ENCODE results near the gene SRPK3. TPM values are rescaled to one million over a fixed set of nuclear protein-coding genes. Genes with fewer than 3 reads are reported as not detected.

The SRPK3 gene
- total RNA-seq, 1 experiment from 2014 or later: 0.05 TPM

DNA sequence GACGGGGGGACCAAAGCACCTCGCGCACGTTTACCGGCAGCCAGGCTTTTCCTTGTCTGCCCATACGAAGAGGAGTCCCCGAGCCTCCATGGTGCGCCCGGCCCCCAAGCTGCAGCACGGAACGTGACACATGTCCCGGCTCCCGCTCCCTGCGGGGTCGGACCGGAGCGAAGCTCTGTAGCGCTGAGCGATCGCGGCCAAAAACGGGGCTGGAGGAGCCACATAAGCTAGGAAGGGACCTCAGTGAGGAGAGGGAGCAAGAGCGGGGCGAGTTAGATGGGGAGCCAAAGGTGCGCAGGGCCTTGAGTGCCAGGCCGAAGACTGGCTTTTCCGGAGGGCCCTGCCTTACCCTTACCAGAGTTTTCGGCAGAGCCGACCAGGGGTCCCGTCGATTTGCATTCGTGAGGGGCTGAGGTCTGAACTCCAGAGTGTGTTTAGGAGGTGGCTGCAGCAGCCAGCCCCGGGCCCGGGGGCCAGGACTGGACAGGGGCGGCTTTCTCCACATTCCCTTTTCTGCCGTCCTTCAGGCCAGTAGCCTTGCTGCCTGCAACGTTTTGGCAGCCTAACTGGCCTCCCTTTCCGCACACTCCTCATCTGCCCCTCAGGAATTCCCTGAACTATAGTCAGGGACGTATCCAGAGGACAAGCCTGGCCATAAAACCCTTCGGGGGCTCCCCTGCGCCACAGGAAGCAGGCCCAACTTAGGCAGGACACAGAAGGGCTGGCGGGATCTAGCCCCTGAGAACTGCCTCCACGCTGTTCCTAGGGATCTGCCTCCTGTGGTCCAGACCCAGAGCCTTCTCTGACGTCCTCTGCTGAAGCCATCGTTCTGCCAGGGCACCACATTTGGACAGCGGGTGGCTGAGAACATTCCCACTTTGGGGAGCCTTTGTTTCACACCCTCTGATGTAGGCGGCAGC lies 14.3 kb downstream of the SRPK3 start:
- in situ Hi-C loops (cut with HindIII; ENCODE audit: low pct_unique_long_range_greater_than_20kb, low sequenced_read_pairs): no loop called here
- DNase-seq (ENCODE audit: low read depth, low spot score): no peak

DNA sequence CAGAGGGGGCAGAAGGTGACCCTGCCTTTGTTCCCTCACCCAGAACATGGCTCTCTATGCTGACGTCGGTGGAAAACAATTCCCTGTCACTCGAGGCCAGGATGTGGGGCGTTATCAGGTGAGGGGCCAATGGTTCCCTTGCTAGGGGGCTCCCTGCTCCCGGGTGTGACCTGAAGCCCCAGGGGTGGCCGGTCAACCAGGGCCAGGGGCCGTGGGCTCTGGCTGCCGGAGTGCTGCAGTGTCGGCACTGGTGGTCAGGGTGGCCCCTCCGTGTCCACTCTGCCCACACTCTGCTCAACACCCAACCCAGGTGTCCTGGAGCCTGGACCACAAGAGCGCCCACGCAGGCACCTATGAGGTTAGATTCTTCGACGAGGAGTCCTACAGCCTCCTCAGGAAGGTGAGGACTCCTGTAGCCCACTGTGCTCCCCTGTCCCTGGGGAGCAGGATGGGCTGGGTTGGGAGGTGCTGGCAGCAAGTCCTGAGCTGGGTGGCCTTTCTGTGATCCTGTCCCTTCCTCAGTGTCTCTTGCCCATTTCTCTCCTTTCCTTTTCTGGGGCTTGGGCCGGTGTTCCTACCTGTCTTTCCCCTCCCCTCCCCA lies 16.7 kb downstream of the SRPK3 start:
- in situ Hi-C loops (cut with HindIII; ENCODE audit: low pct_unique_long_range_greater_than_20kb, low sequenced_read_pairs): no loop called here
- DNase-seq (ENCODE audit: low read depth, low spot score): no peak

DNA sequence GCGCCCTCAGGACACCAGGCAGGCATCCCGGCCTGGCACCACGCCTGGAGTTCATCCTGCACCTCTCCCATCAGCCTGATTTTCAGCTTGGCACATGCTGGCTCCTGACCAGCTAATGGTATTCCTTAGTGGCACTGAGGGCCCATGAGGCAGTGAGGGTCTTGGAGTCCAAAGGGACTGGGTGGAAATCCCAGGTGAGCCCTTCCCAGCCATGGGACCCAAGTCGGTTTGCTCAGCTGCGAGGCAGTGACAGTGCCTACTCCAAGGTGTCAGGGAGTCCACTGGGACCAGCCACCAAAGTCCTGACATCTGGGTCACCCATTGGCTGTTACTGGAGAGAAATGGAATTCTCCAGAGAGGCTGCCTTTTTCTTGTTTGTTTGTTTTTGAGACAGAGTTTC lies 18.5 kb downstream of the SRPK3 start:
- DNase-seq (ENCODE audit: low read depth, low spot score): no peak
- in situ Hi-C loops (cut with HindIII; ENCODE audit: low pct_unique_long_range_greater_than_20kb, low sequenced_read_pairs): no loop called here

DNA sequence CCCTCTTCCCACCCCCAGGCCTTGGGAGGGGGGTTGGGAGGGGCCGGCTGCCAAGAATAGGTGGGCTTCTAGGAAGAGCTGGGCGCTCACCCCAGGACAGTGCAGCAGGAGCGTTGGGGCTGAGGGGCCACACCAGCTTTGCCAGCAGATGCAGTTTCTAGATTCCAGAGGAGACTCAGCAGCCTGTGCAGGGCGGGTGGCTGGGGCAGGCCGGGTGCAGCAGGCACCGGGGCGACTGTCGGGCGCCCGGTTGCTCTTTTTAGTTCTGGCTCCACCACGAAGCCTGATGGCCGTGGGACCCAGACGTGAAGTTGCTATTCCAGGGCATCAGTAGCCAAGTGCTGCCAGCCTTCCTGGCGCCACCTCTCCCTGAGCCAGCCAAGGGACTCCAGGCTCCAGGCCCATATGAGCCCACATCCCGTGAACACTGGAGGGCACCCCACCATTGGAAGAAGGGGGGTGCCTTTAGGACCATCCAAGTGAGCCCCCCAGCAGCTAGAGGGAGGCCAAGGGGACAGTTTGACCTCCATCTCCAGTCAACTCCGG lies 19.4 kb downstream of the SRPK3 start:
- in situ Hi-C loops (cut with HindIII; ENCODE audit: low pct_unique_long_range_greater_than_20kb, low sequenced_read_pairs): no loop called here
- DNase-seq (ENCODE audit: low read depth, low spot score): no peak

DNA sequence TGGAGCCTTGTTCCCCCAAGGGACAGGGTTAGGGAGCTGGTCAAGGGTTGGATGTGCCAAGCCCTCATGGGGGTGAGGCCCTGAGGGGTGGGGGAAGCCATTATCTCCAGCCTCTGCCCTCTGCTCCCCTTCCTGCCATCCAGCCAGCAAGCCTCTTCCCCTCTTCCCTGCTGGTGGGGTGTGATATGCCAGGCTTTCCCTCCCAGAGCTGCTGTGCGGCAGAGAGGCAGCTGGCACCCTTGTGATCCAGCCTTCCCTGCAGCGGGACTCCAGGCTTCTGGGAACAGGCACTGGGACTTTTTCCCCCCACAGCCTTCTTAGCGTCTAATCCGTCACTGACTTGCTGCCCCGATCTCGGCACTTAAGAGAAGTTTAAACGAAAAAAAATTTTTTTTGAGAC lies 19.9 kb downstream of the SRPK3 start:
- no peak for DNase-seq (ENCODE audit: low read depth, low spot score)
- in situ Hi-C loops (cut with HindIII; ENCODE audit: low pct_unique_long_range_greater_than_20kb, low sequenced_read_pairs): no loop called here

DNA sequence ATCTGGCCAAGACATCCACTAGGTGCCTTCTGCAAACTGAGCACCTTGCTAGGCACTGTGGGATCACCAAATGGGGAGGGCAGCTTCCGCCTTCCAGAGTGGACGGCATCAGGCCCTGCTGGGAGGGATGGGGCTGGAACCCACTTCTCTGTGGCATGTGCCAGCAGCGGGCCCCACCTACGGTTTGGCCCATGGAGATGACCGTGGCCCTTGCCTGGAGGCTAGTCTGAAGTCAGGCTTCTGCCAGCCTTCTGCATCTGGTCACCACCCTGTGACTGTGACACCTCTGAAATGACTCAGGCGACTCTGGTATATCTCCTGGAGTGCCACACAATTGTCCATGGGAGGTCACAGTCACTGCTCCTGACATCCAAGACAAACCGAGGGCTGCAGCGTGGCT lies 20.8 kb downstream of the SRPK3 start:
- in situ Hi-C loops (cut with HindIII; ENCODE audit: low pct_unique_long_range_greater_than_20kb, low sequenced_read_pairs): no loop called here
- no peak for DNase-seq (ENCODE audit: low read depth, low spot score)

DNA sequence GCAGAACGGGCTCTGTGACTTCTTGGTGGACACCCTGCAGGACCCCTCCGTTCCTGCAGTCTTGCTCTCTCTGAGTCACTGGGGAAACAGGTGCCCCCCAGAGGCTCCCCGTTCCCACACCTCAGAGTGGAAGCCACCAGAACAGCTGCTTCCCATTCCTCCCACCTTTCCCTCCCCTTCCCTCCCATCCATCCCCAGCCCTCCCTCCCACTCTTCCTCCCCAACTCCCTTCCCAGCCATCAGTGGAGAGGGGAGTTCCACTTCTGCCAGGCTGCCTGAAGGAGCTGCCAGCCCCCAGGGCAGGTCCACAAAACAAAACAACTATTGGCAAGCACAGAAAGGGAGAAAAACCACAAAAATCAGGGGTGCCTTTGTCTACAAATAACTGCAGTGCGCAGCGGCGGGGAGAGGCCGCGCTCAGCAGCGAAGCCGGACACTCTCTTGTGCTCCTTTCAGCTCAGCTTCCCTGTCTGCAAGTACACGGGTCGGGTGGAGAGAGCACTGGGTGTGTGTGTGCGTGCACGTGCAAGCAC lies 21.7 kb downstream of the SRPK3 start:
- in situ Hi-C loops (cut with HindIII; ENCODE audit: low pct_unique_long_range_greater_than_20kb, low sequenced_read_pairs): no loop called here
- DNase-seq (ENCODE audit: low read depth, low spot score): no peak

DNA sequence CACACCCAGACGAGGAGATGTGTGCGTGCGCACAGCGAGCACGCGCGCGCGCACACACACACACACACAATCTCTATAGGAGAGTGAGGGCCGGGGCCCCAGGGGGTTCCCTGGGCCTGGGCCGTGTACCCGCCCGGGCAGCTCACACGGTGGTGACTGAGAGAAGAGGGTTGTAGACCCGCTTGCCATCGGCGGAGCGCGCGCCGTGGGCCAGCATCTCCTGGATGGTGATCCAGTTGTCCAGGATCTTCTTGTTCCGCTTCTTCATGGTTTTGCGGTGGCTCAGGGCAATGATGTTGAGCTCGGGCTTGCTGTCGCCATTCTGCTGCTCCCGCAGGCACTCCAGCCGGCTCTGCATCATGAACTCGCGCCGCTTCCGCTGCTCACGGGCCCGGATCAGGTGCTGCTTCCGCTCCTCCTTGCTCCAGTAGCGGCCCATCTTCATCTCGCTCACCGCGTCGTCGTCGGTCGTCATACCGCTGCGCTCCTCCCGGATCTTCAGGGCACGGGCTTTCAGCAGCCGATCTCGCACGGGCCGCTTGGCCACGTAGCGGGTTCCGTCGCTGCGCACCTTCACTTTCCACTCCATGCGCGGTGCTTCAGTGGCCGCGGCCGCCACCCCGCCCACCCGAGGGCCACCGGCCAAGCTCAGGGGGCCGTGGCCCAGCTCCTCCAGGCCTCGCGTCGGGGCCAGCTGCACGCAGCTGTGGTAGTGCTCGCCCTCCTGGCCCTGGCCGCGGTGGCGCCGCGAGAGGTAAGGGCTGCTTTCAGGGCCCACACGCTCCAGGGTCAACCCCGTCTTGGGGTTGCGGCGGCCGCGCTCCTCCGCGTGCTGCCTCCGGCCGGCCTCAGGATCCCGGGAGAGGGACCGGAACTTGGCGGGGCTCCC lies 22.6 kb downstream of the SRPK3 start:
- in situ Hi-C loops (cut with HindIII; ENCODE audit: low pct_unique_long_range_greater_than_20kb, low sequenced_read_pairs): no loop called here
- no peak for DNase-seq (ENCODE audit: low read depth, low spot score)

DNA sequence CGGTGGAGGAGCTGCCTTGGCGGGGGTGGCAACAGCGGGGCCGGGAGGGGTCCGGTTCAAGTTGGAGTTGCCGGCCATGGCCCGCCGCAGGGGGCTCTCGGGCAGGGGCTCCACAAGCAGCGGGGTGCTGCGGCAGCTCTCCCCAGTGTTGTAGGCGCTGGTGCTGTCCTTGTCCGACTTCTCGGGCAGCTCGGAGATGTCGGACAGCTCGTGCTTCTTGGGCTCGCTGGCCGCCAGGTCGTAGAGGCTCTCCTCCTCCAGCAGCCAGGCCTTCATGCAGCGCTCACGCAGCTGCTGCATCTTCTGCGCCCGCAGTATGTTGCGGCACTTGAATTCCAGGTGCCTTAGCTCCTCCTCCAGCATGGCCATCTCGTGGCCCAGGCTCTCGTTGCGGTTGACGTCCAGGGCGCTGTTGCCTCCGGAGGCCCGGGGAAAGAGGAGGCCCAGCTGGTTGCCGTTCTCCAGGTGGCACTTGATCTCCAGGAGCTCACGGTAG lies 23.3 kb downstream of the SRPK3 start:
- in situ Hi-C loops (cut with HindIII; ENCODE audit: low pct_unique_long_range_greater_than_20kb, low sequenced_read_pairs): no loop called here
- DNase-seq (ENCODE audit: low read depth, low spot score): no peak

DNA sequence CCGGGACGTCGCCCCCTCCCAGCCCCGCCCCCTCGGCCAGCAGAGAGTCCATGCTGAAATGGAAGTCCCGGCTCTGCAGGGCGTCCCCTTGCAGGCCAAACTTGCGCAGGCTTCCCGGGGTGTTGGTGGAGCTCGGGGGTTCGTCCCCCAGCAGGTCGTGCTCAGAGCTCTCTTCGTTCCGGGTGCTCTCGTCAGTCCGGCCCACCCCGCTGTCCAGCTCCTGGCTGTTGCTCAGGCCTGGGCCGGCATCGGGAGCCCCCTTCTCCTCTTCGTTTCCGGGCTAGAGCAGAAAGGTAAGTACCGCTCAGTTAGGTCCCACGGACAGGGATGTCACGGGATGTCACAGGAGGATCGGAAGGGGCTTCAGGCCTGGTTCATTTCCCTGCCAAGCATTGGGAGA lies 23.8 kb downstream of the SRPK3 start:
- DNase-seq (ENCODE audit: low read depth, low spot score): no peak

DNA sequence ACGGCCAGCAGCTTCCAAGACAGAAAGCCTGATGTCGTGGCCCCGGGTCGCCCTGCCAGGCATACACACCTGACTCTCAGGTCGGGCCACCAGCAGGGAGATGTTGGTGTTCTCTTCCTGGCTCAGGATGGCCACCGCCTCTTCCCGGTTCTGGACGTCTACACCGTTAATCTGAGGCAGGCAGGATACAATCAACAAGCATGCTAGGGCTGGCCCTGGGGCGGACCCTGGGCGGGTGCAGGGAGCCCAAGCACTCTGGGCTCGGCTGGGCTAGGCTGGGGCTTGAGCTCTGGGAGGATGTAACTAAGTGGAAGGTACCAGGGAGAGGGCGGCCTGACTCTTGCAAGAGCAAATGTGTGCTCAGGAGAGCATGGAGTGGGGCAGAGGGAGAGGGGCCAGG lies 24.6 kb downstream of the SRPK3 start:
- in situ Hi-C loops (cut with HindIII; ENCODE audit: low pct_unique_long_range_greater_than_20kb, low sequenced_read_pairs): no loop called here
- DNase-seq (ENCODE audit: low read depth, low spot score): no peak

More for the DNA sequence above, 23.8 kb downstream of the SRPK3 start:
- in situ Hi-C loops (cut with HindIII; ENCODE audit: low pct_unique_long_range_greater_than_20kb, low sequenced_read_pairs): no loop called here

DNA sequence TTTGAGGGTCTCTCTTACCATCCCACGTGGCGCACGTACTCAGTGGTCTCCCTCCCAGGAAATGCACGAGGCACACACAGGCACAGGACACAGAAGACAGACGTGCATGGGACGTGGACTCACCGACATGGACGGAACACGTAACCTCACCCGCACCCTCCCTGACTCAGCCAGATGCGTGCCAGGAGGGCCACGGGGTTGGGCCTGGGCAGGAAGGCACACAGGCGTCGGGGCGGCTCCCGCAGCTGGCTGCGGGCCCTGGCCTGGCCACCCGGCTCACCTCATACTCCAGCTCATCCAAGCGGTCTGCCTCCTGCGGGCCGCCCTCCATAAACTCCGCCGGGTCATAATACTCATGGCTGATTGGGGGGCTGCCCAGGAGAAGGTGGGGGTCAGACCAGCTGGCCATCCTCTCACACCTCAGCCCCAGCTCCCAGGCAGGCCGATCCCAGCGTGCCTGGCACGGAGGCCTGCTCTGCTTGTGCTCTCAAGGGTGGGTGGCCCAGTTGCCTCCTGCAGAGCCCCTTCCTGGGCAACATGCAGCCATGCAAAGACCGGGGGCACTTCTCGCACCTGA lies 26.2 kb downstream of the SRPK3 start:
- in situ Hi-C loops (cut with HindIII; ENCODE audit: low pct_unique_long_range_greater_than_20kb, low sequenced_read_pairs): no loop called here
- DNase-seq (ENCODE audit: low read depth, low spot score): no peak

DNA sequence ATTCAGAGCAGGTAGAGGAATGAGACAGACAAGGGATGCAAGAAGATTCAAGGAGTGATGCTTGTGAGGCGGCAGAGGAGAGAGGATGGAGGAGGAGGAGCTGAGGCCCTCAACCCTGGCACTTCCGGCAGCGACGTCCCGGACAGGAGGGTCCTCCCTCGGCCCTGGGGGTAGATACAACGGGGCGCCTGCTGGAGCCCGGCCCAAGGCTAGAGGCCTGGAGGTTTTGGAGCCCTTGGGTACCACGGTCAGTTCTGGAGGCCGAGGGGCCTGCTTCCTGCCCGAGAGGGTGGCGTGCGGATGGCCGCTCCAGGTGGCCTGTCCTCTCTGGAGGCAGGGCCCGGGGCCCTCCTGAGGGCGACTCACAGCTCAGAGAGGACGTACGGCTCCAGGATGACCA lies 27.1 kb downstream of the SRPK3 start:
- DNase-seq (ENCODE audit: low read depth, low spot score): no peak
- in situ Hi-C loops (cut with HindIII; ENCODE audit: low pct_unique_long_range_greater_than_20kb, low sequenced_read_pairs): no loop called here

DNA sequence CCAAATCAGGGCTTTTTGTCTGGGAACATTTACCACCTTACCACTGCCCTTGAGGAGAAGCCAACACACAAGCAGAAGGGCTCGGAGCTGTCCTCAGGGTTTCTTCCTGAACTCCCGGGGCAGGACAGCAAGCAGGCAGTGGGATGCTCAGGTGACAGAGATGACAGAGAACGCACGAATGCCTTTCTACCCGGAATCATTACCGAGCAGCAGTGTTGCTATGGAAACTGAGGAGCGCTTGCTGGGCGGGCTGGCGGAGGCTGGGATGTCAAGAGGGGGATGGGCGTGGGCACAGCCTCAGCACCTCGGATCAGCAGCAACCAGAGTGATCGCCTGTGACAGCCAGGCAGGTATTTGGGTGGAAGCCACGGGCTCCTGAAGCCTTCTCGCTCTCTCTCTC lies 31.4 kb downstream of the SRPK3 start:
- no peak for DNase-seq (ENCODE audit: low read depth, low spot score)
- in situ Hi-C loops (cut with HindIII; ENCODE audit: low pct_unique_long_range_greater_than_20kb, low sequenced_read_pairs): no loop called here

DNA sequence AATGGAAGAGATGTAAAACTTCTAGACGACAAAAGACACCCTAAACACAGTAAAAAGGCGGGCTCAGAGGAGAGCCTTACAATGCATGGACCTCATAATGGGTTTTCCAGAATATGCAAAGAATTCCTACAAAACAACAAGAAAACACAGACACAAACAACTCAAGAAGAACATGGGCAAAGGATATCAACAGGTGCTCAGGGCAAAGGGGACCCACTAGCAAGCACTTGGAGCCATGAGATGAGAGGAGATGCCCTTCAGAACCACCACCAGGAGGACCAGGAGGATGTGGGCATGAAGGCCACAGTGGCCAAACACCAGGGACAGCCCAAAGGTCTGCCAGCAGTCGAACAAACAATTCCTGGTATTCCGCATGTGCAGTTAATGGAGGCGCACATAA lies 32.3 kb downstream of the SRPK3 start:
- DNase-seq (ENCODE audit: low read depth, low spot score): no peak
- in situ Hi-C loops (cut with HindIII; ENCODE audit: low pct_unique_long_range_greater_than_20kb, low sequenced_read_pairs): no loop called here

DNA sequence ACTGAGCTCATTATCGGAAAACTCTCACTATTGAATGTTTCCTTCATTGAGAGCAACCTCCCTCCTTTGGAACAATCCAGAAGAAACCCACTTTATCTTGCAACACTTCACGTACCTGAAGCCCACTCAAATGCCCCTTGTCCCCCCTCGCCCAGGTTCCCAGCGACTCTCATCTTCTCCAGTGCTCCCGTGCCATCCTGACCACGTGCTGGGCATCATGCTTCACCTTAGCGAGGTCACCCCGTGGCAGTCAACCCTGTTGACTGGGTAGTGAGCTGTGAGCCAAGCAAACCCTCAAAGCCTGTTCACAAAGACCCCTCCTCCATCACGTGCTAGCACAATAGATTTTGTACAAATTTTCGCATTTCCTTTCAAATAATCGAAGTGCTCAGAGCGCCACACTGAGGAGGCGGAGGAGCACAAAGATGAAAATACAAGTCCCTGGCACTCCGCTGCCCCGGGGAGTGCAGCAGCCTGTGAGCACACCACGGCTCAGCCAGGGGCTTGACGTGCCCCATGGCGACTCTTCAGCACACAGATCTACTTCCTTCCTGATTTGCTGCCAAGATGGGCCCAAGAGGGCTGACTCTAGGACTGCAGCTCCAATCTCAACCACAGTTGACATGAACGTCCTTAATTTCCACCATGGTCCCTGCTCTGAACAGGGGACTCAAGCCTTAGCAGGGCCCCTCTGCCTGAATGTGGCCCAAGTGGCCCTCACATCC lies 33.9 kb downstream of the SRPK3 start:
- no peak for DNase-seq (ENCODE audit: low read depth, low spot score)
- in situ Hi-C loops (cut with HindIII; ENCODE audit: low pct_unique_long_range_greater_than_20kb, low sequenced_read_pairs): no loop called here
